Liver (tissue), 9 donors: ENCODE data around the gene KCTD16. TPM values are rescaled to one million over a fixed set of nuclear protein-coding genes. Genes with fewer than 3 reads are reported as not detected.

Experiments
- DNase-seq: peaks from one replicate; pipeline ENCODE4 v3.0.0-alpha.2; 2017; ENCODE audit warnings: low spot score
- H3K27ac ChIP-seq, 2 donors: one replicate each; pipeline ENCODE4 v1.7.0; 2013; ENCODE audit warnings: inconsistent platforms in 2 of 2, low read length in 2 of 2, control low read depth in 1 of 2, low read depth in 1 of 2, mild to moderate bottlenecking in 1 of 2
- H3K27me3 ChIP-seq, 4 donors: one replicate each; pipeline versions ENCODE4 v1.6.1 to v1.7.0; 2013; ENCODE audit warnings: low read length in 3 of 4, inconsistent platforms in 1 of 4, mild to moderate bottlenecking in 1 of 4, moderate library complexity in 1 of 4; ENCODE audit not compliant: control insufficient read depth in 4 of 4, insufficient read depth in 4 of 4
- H3K36me3 ChIP-seq, 4 donors: one replicate each; pipeline versions ENCODE4 v1.6.1 to v1.7.0; 2013; ENCODE audit warnings: low read length in 3 of 4, mild to moderate bottlenecking in 3 of 4, low read depth in 1 of 4, moderate library complexity in 1 of 4; ENCODE audit not compliant: control insufficient read depth in 4 of 4, insufficient read depth in 3 of 4
- H3K4me1 ChIP-seq, 4 donors: one replicate each; pipeline versions ENCODE4 v1.6.1 to v1.7.0; 2013; ENCODE audit warnings: low read length in 3 of 4, mild to moderate bottlenecking in 3 of 4, moderate library complexity in 1 of 4; ENCODE audit not compliant: control insufficient read depth in 4 of 4, insufficient read depth in 4 of 4
- H3K4me3 ChIP-seq, 3 donors: one replicate each; pipeline versions ENCODE4 v1.6.1 to v1.7.0; 2013; ENCODE audit warnings: low read length in 3 of 3, control low read depth in 1 of 3, low read depth in 1 of 3, mild to moderate bottlenecking in 1 of 3
- H3K9ac ChIP-seq, 2 donors: one replicate each; pipeline ENCODE4 v1.7.0; 2013; ENCODE audit warnings: low read length in 2 of 2, mild to moderate bottlenecking in 2 of 2, moderate library complexity in 2 of 2, control low read depth in 1 of 2, low read depth in 1 of 2
- H3K9me3 ChIP-seq, 4 donors: one replicate each; pipeline versions ENCODE4 v1.6.1 to v1.7.0; 2013; ENCODE audit warnings: low read length in 3 of 4; ENCODE audit not compliant: control insufficient read depth in 4 of 4
- EGR1 ChIP-seq, 2 donors: IDR thresholded peaks; 2 replicates each; pipeline ENCODE4 v1.6.1; 2016 to 2018; ENCODE audit warnings: antibody characterized with exemption in 2 of 2, low read depth in 2 of 2
- FOXA1 ChIP-seq: IDR thresholded peaks from 2 replicates; pipeline ENCODE4 v1.6.1; 2016; ENCODE audit warnings: antibody characterized with exemption
- FOXA2 ChIP-seq: IDR thresholded peaks from 2 replicates; pipeline ENCODE4 v1.6.1; 2016; ENCODE audit warnings: antibody characterized with exemption
- HNF4A ChIP-seq, 2 donors: conservative IDR thresholded peaks; 2 replicates each; pipeline ENCODE4 v1.6.1; 2016; ENCODE audit warnings: antibody characterized with exemption in 2 of 2, mild to moderate bottlenecking in 2 of 2
- HNF4G ChIP-seq: IDR thresholded peaks from 2 replicates; pipeline ENCODE4 v1.6.1; 2016; ENCODE audit warnings: antibody characterized with exemption
- JUND ChIP-seq, 2 donors: IDR thresholded peaks; 2 replicates each; pipeline ENCODE4 v1.6.1; 2016; ENCODE audit warnings: antibody characterized with exemption in 2 of 2
- NR2F2 ChIP-seq: IDR thresholded peaks from 2 replicates; pipeline ENCODE4 v1.6.1; 2016; ENCODE audit warnings: antibody characterized with exemption
- RXRA ChIP-seq, 2 donors: IDR thresholded peaks; 2 replicates each; pipeline ENCODE4 v1.6.1; 2017 to 2018; ENCODE audit warnings: antibody characterized with exemption in 2 of 2, mild to moderate bottlenecking in 1 of 2
- SP1 ChIP-seq: IDR thresholded peaks from 2 replicates; pipeline ENCODE4 v1.6.1; 2018; ENCODE audit warnings: antibody characterized with exemption, mild to moderate bottlenecking
- YY1 ChIP-seq: IDR thresholded peaks from 2 replicates; pipeline ENCODE4 v1.6.1; 2016; ENCODE audit warnings: antibody characterized with exemption, mild to moderate bottlenecking
- WGBS: extraction: QIAGEN DNeasy Blood & Tissue Kit; methylation state at CpG from one replicate; pipeline ENCODE4 v1.1.7; 2013; 5-methylcytosine and 5-hydroxymethylcytosine counted together
- polyA plus RNA-seq, 2 donors: library from polyadenylated mRNA; stranded (reverse) in 1 of 2; unstranded in 1 of 2; fragments of 200-250 nt in 1 of 2; fragments of >200 nt in 1 of 2; fragmentation: Nextera tagmentation in 1 of 2; extraction: Ambion mirVana in 1 of 2; gene quantifications; one replicate each; pipeline versions ENCODE4 v1.2.1 to v1.2.3, GENCODE V29; 2013 to 2015
- total RNA-seq, 2 donors: library from RNA; depleted of rRNA; stranded (reverse); fragments of >200 nt; gene quantifications; one replicate each; pipeline ENCODE4 v1.2.3, GENCODE V29; 2014
- TF ChIP-seq, protein P1 (sequence below): IDR thresholded peaks from 2 replicates; pipeline ENCODE4 v1.6.1; 2016; ENCODE audit warnings: antibody characterized with exemption, mild to moderate bottlenecking
- TF ChIP-seq, protein P2 (sequence below): IDR thresholded peaks from 2 replicates; pipeline ENCODE4 v1.6.1; 2016; ENCODE audit warnings: antibody characterized with exemption
- TF ChIP-seq, protein P3 (sequence below): IDR thresholded peaks from 2 replicates; pipeline ENCODE4 v1.6.1; 2016; ENCODE audit warnings: antibody characterized with exemption
- TF ChIP-seq, protein P4 (sequence below): fragments of 150-350 bp; IDR thresholded peaks from 2 replicates; pipeline ENCODE4 v1.5.1; 2017; ENCODE audit warnings: improper control_type of control experiment, low read depth, low read length; ENCODE audit not compliant: missing input control
- donor health status: healthy.
- donor health status: healthy.
- donor health status: healthy.
- donor health status: healthy.
- donor health status: healthy.

Gene KCTD16
- total and polyA plus RNA-seq, 4 donors, result under 0.01 to 0.05 (median 0.01) TPM; not detected in 1

GRCh38 chr5:144209361-144209760 lies 38.7 kb downstream of the KCTD16 start:
- no peaks in the 10 kb centered on the region for H3K36me3 ChIP-seq
- H3K27me3 ChIP-seq, result peaks cover 0 to 8% (median 0%) of the 10 kb centered on the region in 4 donors
- DNase-seq, result no peak
- 76% methylated on average over 4 of the region's 4 CpGs for WGBS
- H3K4me3 ChIP-seq, result no peak overlapping the region
- no peak overlapping the region for H3K27ac ChIP-seq
- H3K4me1 ChIP-seq, result peaks cover 0 to 1% (median 0%) of the 10 kb centered on the region in 4 donors
- H3K9me3 ChIP-seq, result no peaks in the 10 kb centered on the region
- H3K9ac ChIP-seq, result no peak overlapping the region
- TF ChIP-seq HNF4G (no peak), EGR1 (IDR thresholded peaks at IDR 0.05; ENCODE audit: low read depth in 2 of 2) (no peak), JUND (IDR thresholded peaks at IDR 0.05) (no peak), RXRA (IDR thresholded peaks at IDR 0.05) (no peak), SP1 (no peak), HNF4A (conservative IDR thresholded peaks at IDR 0.05) (no peak), YY1 (no peak), FOXA2 (no peak), FOXA1 (no peak), NR2F2 (no peak)
- TF ChIP-seq, protein P1, sequence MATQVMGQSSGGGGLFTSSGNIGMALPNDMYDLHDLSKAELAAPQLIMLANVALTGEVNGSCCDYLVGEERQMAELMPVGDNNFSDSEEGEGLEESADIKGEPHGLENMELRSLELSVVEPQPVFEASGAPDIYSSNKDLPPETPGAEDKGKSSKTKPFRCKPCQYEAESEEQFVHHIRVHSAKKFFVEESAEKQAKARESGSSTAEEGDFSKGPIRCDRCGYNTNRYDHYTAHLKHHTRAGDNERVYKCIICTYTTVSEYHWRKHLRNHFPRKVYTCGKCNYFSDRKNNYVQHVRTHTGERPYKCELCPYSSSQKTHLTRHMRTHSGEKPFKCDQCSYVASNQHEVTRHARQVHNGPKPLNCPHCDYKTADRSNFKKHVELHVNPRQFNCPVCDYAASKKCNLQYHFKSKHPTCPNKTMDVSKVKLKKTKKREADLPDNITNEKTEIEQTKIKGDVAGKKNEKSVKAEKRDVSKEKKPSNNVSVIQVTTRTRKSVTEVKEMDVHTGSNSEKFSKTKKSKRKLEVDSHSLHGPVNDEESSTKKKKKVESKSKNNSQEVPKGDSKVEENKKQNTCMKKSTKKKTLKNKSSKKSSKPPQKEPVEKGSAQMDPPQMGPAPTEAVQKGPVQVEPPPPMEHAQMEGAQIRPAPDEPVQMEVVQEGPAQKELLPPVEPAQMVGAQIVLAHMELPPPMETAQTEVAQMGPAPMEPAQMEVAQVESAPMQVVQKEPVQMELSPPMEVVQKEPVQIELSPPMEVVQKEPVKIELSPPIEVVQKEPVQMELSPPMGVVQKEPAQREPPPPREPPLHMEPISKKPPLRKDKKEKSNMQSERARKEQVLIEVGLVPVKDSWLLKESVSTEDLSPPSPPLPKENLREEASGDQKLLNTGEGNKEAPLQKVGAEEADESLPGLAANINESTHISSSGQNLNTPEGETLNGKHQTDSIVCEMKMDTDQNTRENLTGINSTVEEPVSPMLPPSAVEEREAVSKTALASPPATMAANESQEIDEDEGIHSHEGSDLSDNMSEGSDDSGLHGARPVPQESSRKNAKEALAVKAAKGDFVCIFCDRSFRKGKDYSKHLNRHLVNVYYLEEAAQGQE, result no peak
- TF ChIP-seq, protein P2, sequence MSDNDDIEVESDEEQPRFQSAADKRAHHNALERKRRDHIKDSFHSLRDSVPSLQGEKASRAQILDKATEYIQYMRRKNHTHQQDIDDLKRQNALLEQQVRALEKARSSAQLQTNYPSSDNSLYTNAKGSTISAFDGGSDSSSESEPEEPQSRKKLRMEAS, result no peak
- TF ChIP-seq, protein P3, sequence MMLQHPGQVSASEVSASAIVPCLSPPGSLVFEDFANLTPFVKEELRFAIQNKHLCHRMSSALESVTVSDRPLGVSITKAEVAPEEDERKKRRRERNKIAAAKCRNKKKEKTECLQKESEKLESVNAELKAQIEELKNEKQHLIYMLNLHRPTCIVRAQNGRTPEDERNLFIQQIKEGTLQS, result no peak
- TF ChIP-seq, protein P4, sequence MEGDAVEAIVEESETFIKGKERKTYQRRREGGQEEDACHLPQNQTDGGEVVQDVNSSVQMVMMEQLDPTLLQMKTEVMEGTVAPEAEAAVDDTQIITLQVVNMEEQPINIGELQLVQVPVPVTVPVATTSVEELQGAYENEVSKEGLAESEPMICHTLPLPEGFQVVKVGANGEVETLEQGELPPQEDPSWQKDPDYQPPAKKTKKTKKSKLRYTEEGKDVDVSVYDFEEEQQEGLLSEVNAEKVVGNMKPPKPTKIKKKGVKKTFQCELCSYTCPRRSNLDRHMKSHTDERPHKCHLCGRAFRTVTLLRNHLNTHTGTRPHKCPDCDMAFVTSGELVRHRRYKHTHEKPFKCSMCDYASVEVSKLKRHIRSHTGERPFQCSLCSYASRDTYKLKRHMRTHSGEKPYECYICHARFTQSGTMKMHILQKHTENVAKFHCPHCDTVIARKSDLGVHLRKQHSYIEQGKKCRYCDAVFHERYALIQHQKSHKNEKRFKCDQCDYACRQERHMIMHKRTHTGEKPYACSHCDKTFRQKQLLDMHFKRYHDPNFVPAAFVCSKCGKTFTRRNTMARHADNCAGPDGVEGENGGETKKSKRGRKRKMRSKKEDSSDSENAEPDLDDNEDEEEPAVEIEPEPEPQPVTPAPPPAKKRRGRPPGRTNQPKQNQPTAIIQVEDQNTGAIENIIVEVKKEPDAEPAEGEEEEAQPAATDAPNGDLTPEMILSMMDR, result no peak

DNA sequence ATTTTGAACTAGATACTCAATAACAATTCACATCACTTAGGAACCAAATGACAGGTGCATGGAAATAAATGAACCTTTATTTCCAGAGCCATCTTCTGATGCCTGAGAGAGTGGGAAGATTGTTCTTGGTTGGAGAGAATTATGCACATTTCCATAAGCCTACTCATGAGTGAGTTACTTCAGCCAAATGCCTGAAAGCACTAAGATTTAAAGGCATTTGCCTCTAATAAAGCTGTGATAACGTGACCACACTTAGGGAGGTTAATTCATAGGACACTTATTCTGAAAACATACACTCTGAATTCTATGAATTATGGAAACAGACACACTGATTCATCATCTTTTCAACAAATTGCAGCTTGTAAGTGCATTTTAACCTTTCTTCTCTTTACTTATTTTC lies 40.0 kb downstream of the KCTD16 start:
- WGBS, result 58% methylated on average over 1 of the region's 1 CpG
- H3K9ac ChIP-seq, result no peak overlapping the region
- no peak overlapping the region for H3K4me3 ChIP-seq
- no peak overlapping the region for H3K27ac ChIP-seq
- no peaks in the 10 kb centered on the region for H3K9me3 ChIP-seq
- H3K36me3 ChIP-seq, result no peaks in the 10 kb centered on the region
- peaks cover 0 to 8% (median 0%) of the 10 kb centered on the region in 4 donors for H3K27me3 ChIP-seq
- no peaks in the 10 kb centered on the region for H3K4me1 ChIP-seq
- TF ChIP-seq, protein P2, result no peak
- TF ChIP-seq, protein P4, result no peak
- no peak for TF ChIP-seq FOXA1
- no peak for DNase-seq
